NT2/D1 (cell line): ENCODE measurements around the gene ANAPC1.
"Not testable (repeated sequence)": the region's sequence is repeated elsewhere in the genome, so short reads cannot be mapped to it uniquely, and the experiment has no call there.

ENCODE experiments used
- DNase-seq: peaks from one replicate; pipeline ENCODE4 v3.0.0-alpha.2; 2011; ENCODE audit warnings: low read depth, low spot score
- H3K27me3 ChIP-seq: 2 replicates; pipeline ENCODE4 v1.6.0; 2011; ENCODE audit warnings: mild to moderate bottlenecking; ENCODE audit not compliant: insufficient read length, insufficient read depth
- H3K36me3 ChIP-seq: 2 replicates; pipeline ENCODE4 v1.6.1; 2011; ENCODE audit warnings: mild to moderate bottlenecking, low read length, mixed read lengths; ENCODE audit not compliant: insufficient read depth, insufficient read length
- H3K4me1 ChIP-seq: 2 replicates; pipeline ENCODE4 v1.5.1; 2011; ENCODE audit not compliant: insufficient read depth, insufficient read length
- H3K4me3 ChIP-seq: 2 replicates; pipeline ENCODE4 v1.5.1; 2011; ENCODE audit warnings: low read depth; ENCODE audit not compliant: insufficient read length
- H3K9ac ChIP-seq: 2 replicates; pipeline ENCODE4 v1.6.0; 2011; ENCODE audit warnings: low read depth; ENCODE audit not compliant: insufficient read length
- H3K9me3 ChIP-seq: 2 replicates; pipeline ENCODE4 v1.5.1; 2011; ENCODE audit warnings: mild to moderate bottlenecking, low read length; ENCODE audit not compliant: insufficient read depth

The ANAPC1 gene

GRCh38 chr2:111747410-111748115 lies 136.4 kb downstream of the ANAPC1 start:
- H3K4me3 ChIP-seq, H3K4me1 ChIP-seq, DNase-seq: not testable (repeated sequence)

GRCh38 chr2:111744751-111745150 lies 139.2 kb downstream of the ANAPC1 start:
- not testable (repeated sequence) for H3K9ac ChIP-seq, H3K36me3 ChIP-seq, H3K4me1 ChIP-seq, H3K9me3 ChIP-seq, DNase-seq, H3K27me3 ChIP-seq, H3K4me3 ChIP-seq

More at GRCh38 chr2:111747410-111748115, 136.4 kb downstream of the ANAPC1 start:
- H3K36me3 ChIP-seq, H3K9ac ChIP-seq, H3K9me3 ChIP-seq, H3K27me3 ChIP-seq: not testable (repeated sequence)

- not testable (repeated sequence) for H3K9me3 ChIP-seq, H3K27me3 ChIP-seq, H3K9ac ChIP-seq, H3K4me3 ChIP-seq, DNase-seq, H3K4me1 ChIP-seq, H3K36me3 ChIP-seq
Observed at GRCh38 chr2:111741517-111741916, 142.5 kb downstream of the ANAPC1 start.

- not testable (repeated sequence) for H3K9me3 ChIP-seq, H3K9ac ChIP-seq, DNase-seq, H3K27me3 ChIP-seq, H3K4me1 ChIP-seq, H3K4me3 ChIP-seq, H3K36me3 ChIP-seq
Observed at GRCh38 chr2:111735838-111736721, 147.9 kb downstream of the ANAPC1 start.

GRCh38 chr2:111735420-111735819 lies 148.6 kb downstream of the ANAPC1 start:
- H3K9ac ChIP-seq, H3K4me1 ChIP-seq, H3K4me3 ChIP-seq, H3K36me3 ChIP-seq, DNase-seq, H3K27me3 ChIP-seq, H3K9me3 ChIP-seq: not testable (repeated sequence)

- H3K36me3 ChIP-seq, H3K4me3 ChIP-seq, DNase-seq, H3K27me3 ChIP-seq, H3K9ac ChIP-seq, H3K9me3 ChIP-seq, H3K4me1 ChIP-seq: not testable (repeated sequence)
Observed at GRCh38 chr2:111729812-111730458, 154.1 kb downstream of the ANAPC1 start.

- H3K9ac ChIP-seq, H3K27me3 ChIP-seq, H3K36me3 ChIP-seq, DNase-seq, H3K4me3 ChIP-seq, H3K4me1 ChIP-seq, H3K9me3 ChIP-seq: not testable (repeated sequence)
Observed at GRCh38 chr2:111727611-111728110, 156.3 kb downstream of the ANAPC1 start.

GRCh38 chr2:111725742-111726141 lies 158.3 kb downstream of the ANAPC1 start:
- not testable (repeated sequence) for H3K27me3 ChIP-seq, H3K9me3 ChIP-seq, H3K4me1 ChIP-seq, H3K4me3 ChIP-seq, DNase-seq, H3K9ac ChIP-seq, H3K36me3 ChIP-seq

GRCh38 chr2:111719610-111720009 lies 164.4 kb downstream of the ANAPC1 start:
- not testable (repeated sequence) for H3K9ac ChIP-seq, H3K4me1 ChIP-seq, H3K36me3 ChIP-seq, H3K4me3 ChIP-seq, H3K27me3 ChIP-seq, H3K9me3 ChIP-seq, DNase-seq
